MCF 10A (cell line): ENCODE measurements around the gene DACH1. TPM values are rescaled to one million over a fixed set of nuclear protein-coding genes. Genes with fewer than 3 reads are reported as not detected.

ENCODE experiments used
- BruUV-seq: library from RNA; stranded (reverse); fragments of 400-500 nt; replicated peaks from 2 replicates; lab custom pipeline; 2021; lab: Mats Ljungman, UMichigan
- CTCF ChIA-PET: fragments of 300-600 bp; sonication (Branson Sonifier 250); formaldehyde crosslinking; extraction: SDS; loops from one replicate; lab custom pipeline; 2021; ENCODE audit warnings: antibody characterized with exemption, inconsistent platforms; lab: Yijun Ruan, JAX
- POLR2A ChIA-PET: fragments of 300-600, 350-650 bp; sonication (Branson Sonifier 250); formaldehyde crosslinking; extraction: SDS; loops from one replicate; lab custom pipeline; 2020; ENCODE audit warnings: antibody characterized with exemption, inconsistent platforms; lab: Yijun Ruan, JAX
- DNase-seq: peaks from one replicate; pipeline ENCODE4 v3.0.0-alpha.2; 2018; ENCODE audit not compliant: unreplicated experiment
- H3K27ac Mint-ChIP-seq: one replicate; pipeline ENCODE4 v1.8.0; 2022; ENCODE audit warnings: mild to moderate bottlenecking, low read depth, mixed read lengths; ENCODE audit not compliant: unreplicated experiment
- H3K27me3 Mint-ChIP-seq: one replicate; pipeline ENCODE4 v1.8.0; 2022; ENCODE audit warnings: mixed read lengths; ENCODE audit not compliant: insufficient read depth, unreplicated experiment
- H3K36me3 Mint-ChIP-seq: one replicate; pipeline ENCODE4 v1.8.0; 2022; ENCODE audit warnings: mild to moderate bottlenecking, moderate library complexity, mixed read lengths; ENCODE audit not compliant: insufficient read depth, unreplicated experiment
- H3K4me1 Mint-ChIP-seq: one replicate; pipeline ENCODE4 v1.8.0; 2022; ENCODE audit warnings: mixed read lengths; ENCODE audit not compliant: insufficient read depth, unreplicated experiment
- H3K4me3 Mint-ChIP-seq: one replicate; pipeline ENCODE4 v1.8.0; 2022; ENCODE audit warnings: mild to moderate bottlenecking, moderate library complexity, mixed read lengths; ENCODE audit not compliant: unreplicated experiment
- H3K9me3 Mint-ChIP-seq: one replicate; pipeline ENCODE4 v1.8.0; 2022; ENCODE audit warnings: mixed read lengths; ENCODE audit not compliant: unreplicated experiment
- CTCF ChIP-seq: fragments of 200-600 bp; IDR thresholded peaks from one replicate; pipeline ENCODE4 v1.8.0; 2022; ENCODE audit warnings: antibody characterized with exemption, mild to moderate bottlenecking; ENCODE audit not compliant: unreplicated experiment
- intact Hi-C: fragments of 100-400 bp; cut with micrococcal nuclease; formaldehyde crosslinking; loops from 2 replicates; pipeline ENCODE4 v1.14.1; 2022
- total RNA-seq: library from RNA; stranded (reverse); gene quantifications from 2 replicates; pipeline ENCODE4 v1.2.3, GENCODE V29; 2022

Gene DACH1
- total RNA-seq, 1 experiment from 2014 or later, result not detected

GRCh38 chr13:71797517-71797916 is 69.5 kb downstream of the DACH1 start:
- no peak overlapping the region for H3K4me3 Mint-ChIP-seq
- H3K9me3 Mint-ChIP-seq, result no peaks in the 10 kb centered on the region
- H3K27me3 Mint-ChIP-seq, result peaks cover 80% of the 10 kb centered on the region
- intact Hi-C loops, result no loop called here
- no TSS peak for BruUV-seq
- no peaks in the 10 kb centered on the region for H3K36me3 Mint-ChIP-seq
- no peak for TF ChIP-seq CTCF
- H3K27ac Mint-ChIP-seq, result no peak overlapping the region
- DNase-seq, result no peak
- H3K4me1 Mint-ChIP-seq, result no peaks in the 10 kb centered on the region
- CTCF ChIA-PET, result no interaction called here
- POLR2A ChIA-PET, result no interaction called here

GRCh38 chr13:71789693-71790329 is 77.2 kb downstream of the DACH1 start:
- no peak for DNase-seq
- Mint-ChIP-seq H3K4me1 (no peaks in the 10 kb centered on the region), H3K4me3 (no peak overlapping the region), H3K27ac (no peak overlapping the region), H3K9me3 (no peaks in the 10 kb centered on the region), H3K27me3 (peaks cover 75% of the 10 kb centered on the region), H3K36me3 (no peaks in the 10 kb centered on the region)
- POLR2A ChIA-PET, result no interaction called here
- BruUV-seq, result no TSS peak
- intact Hi-C loops, result no loop called here
- CTCF ChIA-PET, result interaction anchor here (0.7 kb wide), 1 partner anchor 146 kb away, joined by 3 read pairs; no protein-coding TSS in a partner anchor
- no peak for TF ChIP-seq CTCF

- POLR2A ChIA-PET, result no interaction called here
- no peak overlapping the region for H3K27ac Mint-ChIP-seq
- BruUV-seq, result no TSS peak
- no peak overlapping the region for H3K4me3 Mint-ChIP-seq
- TF ChIP-seq CTCF, result no peak
- H3K27me3 Mint-ChIP-seq, result peaks cover 75% of the 10 kb centered on the region
- no peaks in the 10 kb centered on the region for H3K36me3 Mint-ChIP-seq
- H3K9me3 Mint-ChIP-seq, result no peaks in the 10 kb centered on the region
- intact Hi-C loops, result no loop called here
- no peak for DNase-seq
- no peaks in the 10 kb centered on the region for H3K4me1 Mint-ChIP-seq
- CTCF ChIA-PET, result interaction anchor here (0.7 kb wide), 1 partner anchor 145 kb away, joined by 3 read pairs; no protein-coding TSS in a partner anchor
Measured at GRCh38 chr13:71789037-71789436, 78.0 kb downstream of the DACH1 start.

- no peak for TF ChIP-seq CTCF
- no peaks in the 10 kb centered on the region for H3K4me1 Mint-ChIP-seq
- intact Hi-C loops, result no loop called here
- peaks cover 76% of the 10 kb centered on the region for H3K27me3 Mint-ChIP-seq
- no peaks in the 10 kb centered on the region for H3K36me3 Mint-ChIP-seq
- no peak overlapping the region for H3K4me3 Mint-ChIP-seq
- BruUV-seq, result no TSS peak
- ChIA-PET POLR2A (no interaction called here), CTCF (no interaction called here)
- no peak overlapping the region for H3K27ac Mint-ChIP-seq
- H3K9me3 Mint-ChIP-seq, result no peaks in the 10 kb centered on the region
- no peak for DNase-seq
Measured at GRCh38 chr13:71787414-71787813, 79.6 kb downstream of the DACH1 start.
